HL-60 (cell line): Measurements from ENCODE around the gene CHN1.

Experiments used
- GABPA ChIP-seq: IDR thresholded peaks from 2 replicates; pipeline ENCODE4 v1.6.1; 2012; ENCODE audit warnings: low read depth
- POLR2AphosphoS5 ChIP-seq: IDR thresholded peaks from 2 replicates; pipeline ENCODE4 v1.6.1; 2012; ENCODE audit warnings: low read depth
- SPI1 ChIP-seq: IDR thresholded peaks from 2 replicates; pipeline ENCODE4 v1.6.1; 2012; ENCODE audit warnings: low read depth, mild to moderate bottlenecking, borderline replicate concordance
- TF ChIP-seq, protein P1 (sequence below): IDR thresholded peaks from one replicate; pipeline ENCODE4 v1.5.1; 2011; ENCODE audit warnings: low read length, control low read depth, inconsistent platforms; ENCODE audit not compliant: insufficient read depth
- TF ChIP-seq, protein P2 (sequence below): IDR thresholded peaks from 2 replicates; pipeline ENCODE4 v1.6.1; 2012; ENCODE audit warnings: low read depth; ENCODE audit not compliant: insufficient replicate concordance

DNA sequence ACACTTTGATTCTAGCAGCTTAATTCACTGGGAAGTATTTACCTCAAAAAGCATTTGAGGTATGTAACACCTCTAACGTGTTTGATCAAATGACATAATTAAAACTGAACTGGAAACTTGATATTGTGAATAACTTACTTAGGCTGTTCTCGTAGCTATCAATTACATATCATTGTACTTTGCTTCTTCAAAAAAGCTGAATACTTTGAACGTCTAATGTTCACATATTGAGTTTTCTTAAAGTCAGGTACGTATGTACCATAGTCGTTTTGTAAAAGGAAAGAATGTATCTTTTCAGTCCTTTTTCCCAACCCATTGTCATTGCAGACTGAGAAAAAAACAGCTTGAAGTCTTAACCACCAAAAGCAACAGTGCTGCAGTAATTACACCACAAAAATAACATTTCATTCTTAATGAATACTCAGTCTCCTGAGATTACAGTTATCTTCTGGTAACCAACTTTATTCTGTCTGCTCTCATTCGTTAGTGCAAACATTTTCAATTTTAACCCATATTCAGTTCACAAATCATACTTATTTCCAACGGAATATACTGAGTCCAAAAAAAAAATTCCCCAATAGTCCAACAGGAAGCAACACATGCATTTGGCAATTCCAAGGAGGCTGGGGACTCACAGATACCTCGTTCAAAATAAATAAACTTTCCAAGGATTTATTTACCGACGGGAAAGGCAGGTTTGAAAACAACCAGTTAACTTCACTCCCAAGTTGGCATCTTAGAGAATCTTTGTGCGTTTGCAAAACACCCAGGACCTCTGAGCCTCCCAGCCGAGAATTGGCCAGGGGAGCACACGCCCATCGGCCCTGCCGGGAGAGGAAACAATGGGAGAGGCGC lies 1.1 kb downstream of the CHN1 start:
- TF ChIP-seq, protein P1, sequence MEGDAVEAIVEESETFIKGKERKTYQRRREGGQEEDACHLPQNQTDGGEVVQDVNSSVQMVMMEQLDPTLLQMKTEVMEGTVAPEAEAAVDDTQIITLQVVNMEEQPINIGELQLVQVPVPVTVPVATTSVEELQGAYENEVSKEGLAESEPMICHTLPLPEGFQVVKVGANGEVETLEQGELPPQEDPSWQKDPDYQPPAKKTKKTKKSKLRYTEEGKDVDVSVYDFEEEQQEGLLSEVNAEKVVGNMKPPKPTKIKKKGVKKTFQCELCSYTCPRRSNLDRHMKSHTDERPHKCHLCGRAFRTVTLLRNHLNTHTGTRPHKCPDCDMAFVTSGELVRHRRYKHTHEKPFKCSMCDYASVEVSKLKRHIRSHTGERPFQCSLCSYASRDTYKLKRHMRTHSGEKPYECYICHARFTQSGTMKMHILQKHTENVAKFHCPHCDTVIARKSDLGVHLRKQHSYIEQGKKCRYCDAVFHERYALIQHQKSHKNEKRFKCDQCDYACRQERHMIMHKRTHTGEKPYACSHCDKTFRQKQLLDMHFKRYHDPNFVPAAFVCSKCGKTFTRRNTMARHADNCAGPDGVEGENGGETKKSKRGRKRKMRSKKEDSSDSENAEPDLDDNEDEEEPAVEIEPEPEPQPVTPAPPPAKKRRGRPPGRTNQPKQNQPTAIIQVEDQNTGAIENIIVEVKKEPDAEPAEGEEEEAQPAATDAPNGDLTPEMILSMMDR = no peak
- no peak for TF ChIP-seq GABPA
- no peak for TF ChIP-seq SPI1
- no peak for TF ChIP-seq POLR2AphosphoS5
- TF ChIP-seq, protein P2, sequence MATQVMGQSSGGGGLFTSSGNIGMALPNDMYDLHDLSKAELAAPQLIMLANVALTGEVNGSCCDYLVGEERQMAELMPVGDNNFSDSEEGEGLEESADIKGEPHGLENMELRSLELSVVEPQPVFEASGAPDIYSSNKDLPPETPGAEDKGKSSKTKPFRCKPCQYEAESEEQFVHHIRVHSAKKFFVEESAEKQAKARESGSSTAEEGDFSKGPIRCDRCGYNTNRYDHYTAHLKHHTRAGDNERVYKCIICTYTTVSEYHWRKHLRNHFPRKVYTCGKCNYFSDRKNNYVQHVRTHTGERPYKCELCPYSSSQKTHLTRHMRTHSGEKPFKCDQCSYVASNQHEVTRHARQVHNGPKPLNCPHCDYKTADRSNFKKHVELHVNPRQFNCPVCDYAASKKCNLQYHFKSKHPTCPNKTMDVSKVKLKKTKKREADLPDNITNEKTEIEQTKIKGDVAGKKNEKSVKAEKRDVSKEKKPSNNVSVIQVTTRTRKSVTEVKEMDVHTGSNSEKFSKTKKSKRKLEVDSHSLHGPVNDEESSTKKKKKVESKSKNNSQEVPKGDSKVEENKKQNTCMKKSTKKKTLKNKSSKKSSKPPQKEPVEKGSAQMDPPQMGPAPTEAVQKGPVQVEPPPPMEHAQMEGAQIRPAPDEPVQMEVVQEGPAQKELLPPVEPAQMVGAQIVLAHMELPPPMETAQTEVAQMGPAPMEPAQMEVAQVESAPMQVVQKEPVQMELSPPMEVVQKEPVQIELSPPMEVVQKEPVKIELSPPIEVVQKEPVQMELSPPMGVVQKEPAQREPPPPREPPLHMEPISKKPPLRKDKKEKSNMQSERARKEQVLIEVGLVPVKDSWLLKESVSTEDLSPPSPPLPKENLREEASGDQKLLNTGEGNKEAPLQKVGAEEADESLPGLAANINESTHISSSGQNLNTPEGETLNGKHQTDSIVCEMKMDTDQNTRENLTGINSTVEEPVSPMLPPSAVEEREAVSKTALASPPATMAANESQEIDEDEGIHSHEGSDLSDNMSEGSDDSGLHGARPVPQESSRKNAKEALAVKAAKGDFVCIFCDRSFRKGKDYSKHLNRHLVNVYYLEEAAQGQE = no peak
